Ovary (tissue), 3 donors: Measurements from ENCODE around the gene ACAP1.
"Not testable (repeated sequence)": the region's sequence is repeated elsewhere in the genome, so short reads cannot be mapped to it uniquely, and the experiment has no call there.

Experiments
- EP300 ChIP-seq: sonication (generic); formaldehyde crosslinking; IDR thresholded peaks from one replicate; pipeline ENCODE4 v1.6.1; 2017; ENCODE audit warnings: antibody characterized with exemption
- TF ChIP-seq, protein P1 (sequence below), 3 donors: fragments of 450-650 bp in 2 of 3; fragments of 200-600 bp in 1 of 3; IDR thresholded peaks; one replicate each; pipeline versions ENCODE4 v1.5.1 to v1.8.0; 2016 to 2022; ENCODE audit warnings: antibody characterized with exemption in 3 of 3, mild to moderate bottlenecking in 1 of 3
- donor health status: DM: no; HTN: no; CAD: no.

DNA sequence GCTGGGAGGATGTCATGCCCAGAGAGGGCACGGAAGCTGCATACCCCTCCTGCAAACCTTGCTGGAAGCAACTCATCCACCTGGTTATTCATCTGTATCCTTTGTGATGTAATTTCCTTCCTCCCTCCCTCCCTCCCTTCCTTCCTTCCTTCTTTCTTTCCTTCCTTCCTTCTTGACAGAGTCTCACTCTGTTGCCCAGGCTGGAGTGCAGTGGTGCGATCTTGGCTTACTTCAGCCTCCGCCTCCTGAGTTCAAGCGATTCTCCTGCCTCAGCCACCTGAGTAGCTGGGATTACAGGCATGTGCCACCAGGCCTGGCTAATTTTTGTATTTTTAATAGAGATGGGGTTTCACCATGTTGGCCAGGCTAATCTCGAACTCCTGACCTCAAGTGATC, 32.3 kb downstream of the ACAP1 start:
- TF ChIP-seq, protein P1, sequence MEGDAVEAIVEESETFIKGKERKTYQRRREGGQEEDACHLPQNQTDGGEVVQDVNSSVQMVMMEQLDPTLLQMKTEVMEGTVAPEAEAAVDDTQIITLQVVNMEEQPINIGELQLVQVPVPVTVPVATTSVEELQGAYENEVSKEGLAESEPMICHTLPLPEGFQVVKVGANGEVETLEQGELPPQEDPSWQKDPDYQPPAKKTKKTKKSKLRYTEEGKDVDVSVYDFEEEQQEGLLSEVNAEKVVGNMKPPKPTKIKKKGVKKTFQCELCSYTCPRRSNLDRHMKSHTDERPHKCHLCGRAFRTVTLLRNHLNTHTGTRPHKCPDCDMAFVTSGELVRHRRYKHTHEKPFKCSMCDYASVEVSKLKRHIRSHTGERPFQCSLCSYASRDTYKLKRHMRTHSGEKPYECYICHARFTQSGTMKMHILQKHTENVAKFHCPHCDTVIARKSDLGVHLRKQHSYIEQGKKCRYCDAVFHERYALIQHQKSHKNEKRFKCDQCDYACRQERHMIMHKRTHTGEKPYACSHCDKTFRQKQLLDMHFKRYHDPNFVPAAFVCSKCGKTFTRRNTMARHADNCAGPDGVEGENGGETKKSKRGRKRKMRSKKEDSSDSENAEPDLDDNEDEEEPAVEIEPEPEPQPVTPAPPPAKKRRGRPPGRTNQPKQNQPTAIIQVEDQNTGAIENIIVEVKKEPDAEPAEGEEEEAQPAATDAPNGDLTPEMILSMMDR (IDR thresholded peaks at IDR 0.05): not testable (repeated sequence)
- TF ChIP-seq EP300: not testable (repeated sequence)
